Liver (tissue), 3 donors: Measurements from ENCODE around the gene TRPM6.

Experiments used
- CTCF ChIP-seq: fragments of 150-350 bp; IDR thresholded peaks from 2 replicates; pipeline ENCODE4 v1.5.1; 2017; ENCODE audit warnings: improper control_type of control experiment, low read depth, low read length; ENCODE audit not compliant: missing input control
- JUND ChIP-seq, 2 donors: IDR thresholded peaks; 2 replicates each; pipeline ENCODE4 v1.6.1; 2016; ENCODE audit warnings: antibody characterized with exemption in 2 of 2
- MAX ChIP-seq: IDR thresholded peaks from 2 replicates; pipeline ENCODE4 v1.6.1; 2016; ENCODE audit warnings: antibody characterized with exemption
- TAF1 ChIP-seq: conservative IDR thresholded peaks from 2 replicates; pipeline ENCODE4 v1.6.1; 2016; ENCODE audit warnings: antibody characterized with exemption, mild to moderate bottlenecking
- donor health status: healthy.
- donor health status: healthy.

GRCh38 chr9:74810200-74810599 lies 77.5 kb downstream of the TRPM6 start:
- no peak for TF ChIP-seq JUND (IDR thresholded peaks at IDR 0.05)
- TF ChIP-seq CTCF = no peak
- no peak for TF ChIP-seq MAX
- TF ChIP-seq TAF1 = no peak
